ENCODE measurements around the gene OPN3.

The OPN3 gene

DNA sequence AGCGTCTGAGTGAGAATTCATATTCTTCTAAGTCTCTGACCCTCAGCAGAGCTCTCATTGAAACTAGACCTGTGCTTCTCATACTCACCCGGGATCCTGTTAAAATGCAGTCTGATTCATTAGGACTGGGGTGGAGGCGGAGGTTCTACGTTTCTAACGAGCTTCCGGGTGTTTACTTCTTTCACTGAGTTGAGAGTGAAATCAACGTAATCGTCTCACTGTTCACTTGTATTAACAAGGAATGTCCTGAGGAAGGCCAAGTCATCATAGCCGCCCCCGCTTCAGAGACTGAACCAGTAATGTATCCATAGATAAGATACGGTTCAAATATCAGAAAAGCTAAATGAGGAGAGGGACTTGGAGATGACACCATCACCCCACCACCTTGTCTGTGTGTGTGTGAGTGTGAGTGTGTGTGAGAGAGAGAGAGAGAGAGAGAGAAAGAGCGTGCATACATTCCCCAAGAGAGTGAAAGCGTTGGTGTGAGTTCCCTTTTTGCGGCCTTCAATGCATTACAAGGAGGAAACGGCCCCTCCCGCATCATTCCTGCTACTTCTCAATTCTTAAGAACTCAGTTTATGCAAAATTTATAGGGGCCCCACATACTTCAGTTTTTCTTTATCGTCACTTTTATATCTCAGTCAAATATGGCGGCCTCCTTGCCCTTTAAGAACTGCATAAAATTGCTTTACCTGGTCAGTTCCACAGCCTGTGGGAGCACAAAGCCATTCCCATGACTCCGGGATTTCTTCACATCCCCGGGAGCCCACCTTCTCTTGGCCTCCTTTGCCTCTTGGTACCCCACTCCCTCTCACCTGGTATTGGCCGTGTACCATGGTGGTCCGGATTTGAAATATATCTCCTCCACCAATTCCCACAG, 88.2 kb downstream of the OPN3 start:
- peaks cover 32 to 44% of the 10 kb centered on the region in 2 experiments for H3K4me1 ChIP-seq (ENCODE audit: control insufficient read depth in 1 of 2, insufficient read depth in 1 of 2, low read depth in 1 of 2, low read length in 1 of 2)
- peak overlapping the region; percentile 59 to 64 for H3K4me3 ChIP-seq (ENCODE audit: low read depth in 1 of 2, low read length in 1 of 2)
- H3K36me3 ChIP-seq, result no peaks in the 10 kb centered on the region
- no peaks in the 10 kb centered on the region for H3K27me3 ChIP-seq
- no peaks in the 10 kb centered on the region for H3K9me3 ChIP-seq
- H3K27ac ChIP-seq, result peak overlapping the region; percentile 89
- no peak for TF ChIP-seq CTCF (IDR thresholded peaks at IDR 0.05)

DNA sequence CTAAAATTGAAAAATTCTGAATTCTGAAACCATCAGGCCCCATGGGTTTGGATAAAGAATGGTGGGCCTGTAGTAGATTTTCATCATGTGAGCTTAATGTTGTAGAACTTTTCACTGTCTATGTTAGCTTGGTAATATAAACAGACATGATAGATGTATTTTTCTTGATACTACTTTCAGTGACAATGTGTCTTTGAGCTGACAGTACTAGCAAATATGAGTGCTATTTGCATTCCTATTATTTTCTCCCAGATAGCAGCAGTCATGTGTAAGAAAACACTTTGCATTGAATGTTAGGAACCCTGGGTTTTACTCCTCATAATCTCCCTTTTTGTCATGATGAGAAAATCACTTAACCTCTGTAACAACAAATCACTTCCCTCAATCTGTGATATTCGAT, 89.9 kb downstream of the OPN3 start:
- Histone ChIP-seq H3K4me3 (ENCODE audit: low read depth in 1 of 2, low read length in 1 of 2) (no peak overlapping the region), H3K9me3 (no peaks in the 10 kb centered on the region), H3K27me3 (no peaks in the 10 kb centered on the region), H3K36me3 (no peaks in the 10 kb centered on the region), H3K27ac (peak overlapping the region; percentile 89), H3K4me1 (ENCODE audit: control insufficient read depth in 1 of 2, insufficient read depth in 1 of 2, low read depth in 1 of 2, low read length in 1 of 2) (peaks cover 32 to 44% of the 10 kb centered on the region in 2 experiments)
- TF ChIP-seq CTCF (IDR thresholded peaks at IDR 0.05), result no peak

DNA sequence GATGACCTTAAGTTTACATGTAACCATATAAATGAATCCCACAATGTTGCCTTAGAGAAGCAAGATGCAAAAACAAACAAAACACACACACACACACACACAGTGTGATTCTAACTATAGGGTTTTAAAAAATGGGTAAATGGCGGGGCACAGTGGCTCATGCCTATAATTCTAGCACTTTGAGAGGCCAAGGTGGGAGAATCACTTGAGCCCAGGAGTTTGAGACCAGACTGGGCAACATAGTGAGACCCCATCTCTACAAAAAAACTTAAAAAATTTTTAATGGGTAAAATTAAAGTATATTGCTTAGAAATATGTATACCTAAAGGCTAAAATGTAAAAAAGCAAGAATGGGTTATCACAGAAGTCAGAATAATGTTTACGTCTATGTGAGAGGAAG, 92.2 kb downstream of the OPN3 start:
- Histone ChIP-seq H3K4me1 (ENCODE audit: control insufficient read depth in 1 of 2, insufficient read depth in 1 of 2, low read depth in 1 of 2, low read length in 1 of 2) (peaks cover 27 to 28% of the 10 kb centered on the region in 2 experiments), H3K27me3 (no peaks in the 10 kb centered on the region), H3K4me3 (ENCODE audit: low read depth in 1 of 2, low read length in 1 of 2) (no peak overlapping the region), H3K36me3 (no peaks in the 10 kb centered on the region), H3K9me3 (no peaks in the 10 kb centered on the region), H3K27ac (no peak overlapping the region)
- no peak for TF ChIP-seq CTCF (IDR thresholded peaks at IDR 0.05)
